SK-N-SH treated with all-trans-retinoic acid at 6 μM for 48 hours (cell line): ENCODE data around the gene ZNF462.

ENCODE experiments used
- ATAC-seq: fragments of 200-7000 bp; cut with Tn5 transposase; 3 replicates; pipeline ENCODE4 v1.9.1; 2020; ENCODE audit warnings: mild to moderate bottlenecking, moderate library complexity
- ARNTL ChIP-seq: fragments of 450-650 bp; formaldehyde crosslinking; IDR thresholded peaks from 2 replicates; pipeline ENCODE4 v1.5.0; 2020; ENCODE audit warnings: low read depth, mild to moderate bottlenecking, moderate library complexity, borderline replicate concordance
- BACH2 ChIP-seq: fragments of 250-450 bp; sonication (Bioruptor Pico); IDR thresholded peaks from 2 replicates; pipeline ENCODE4 v1.9.0; 2021; ENCODE audit warnings: mild to moderate bottlenecking, borderline replicate concordance
- CSDC2 ChIP-seq: fragments of 250-450 bp; sonication (Bioruptor Pico); IDR thresholded peaks from 2 replicates; pipeline ENCODE4 v1.5.0; 2020; ENCODE audit warnings: mild to moderate bottlenecking, moderate library complexity
- ESRRG ChIP-seq: fragments of 250-450 bp; sonication (Bioruptor Pico); IDR thresholded peaks from 2 replicates; pipeline ENCODE4 v1.6.1; 2021; ENCODE audit warnings: mild to moderate bottlenecking
- ISL1 ChIP-seq: fragments of 250-450 bp; sonication (Bioruptor Pico); IDR thresholded peaks from 2 replicates; pipeline ENCODE4 v2.1.2; 2022; ENCODE audit warnings: mild to moderate bottlenecking, moderate library complexity
- OSR1 ChIP-seq: fragments of 250-450 bp; sonication (Bioruptor Pico); IDR thresholded peaks from 2 replicates; pipeline ENCODE4 v1.8.0; 2022; ENCODE audit warnings: moderate library complexity, mild to moderate bottlenecking, inconsistent platforms
- PATZ1 ChIP-seq: fragments of 250-450 bp; sonication (Bioruptor Pico); IDR thresholded peaks from 2 replicates; pipeline ENCODE4 v1.8.0; 2020; ENCODE audit warnings: mild to moderate bottlenecking, moderate library complexity, borderline replicate concordance
- PPARA ChIP-seq: fragments of 250-450 bp; sonication (Bioruptor Pico); IDR thresholded peaks from 2 replicates; pipeline ENCODE4 v1.5.0; 2020; ENCODE audit warnings: mild to moderate bottlenecking, borderline replicate concordance
- RARB ChIP-seq: fragments of 250-450 bp; sonication (Bioruptor Pico); IDR thresholded peaks from 2 replicates; pipeline ENCODE4 v1.8.0; 2021; ENCODE audit warnings: mild to moderate bottlenecking, moderate library complexity
- SNAI2 ChIP-seq: fragments of 250-450 bp; sonication (Bioruptor Pico); IDR thresholded peaks from 2 replicates; pipeline ENCODE4 v1.5.0; 2020; ENCODE audit warnings: mild to moderate bottlenecking, moderate library complexity
- TCF4 ChIP-seq: fragments of 250-450 bp; sonication (Bioruptor Pico); IDR thresholded peaks from 2 replicates; pipeline ENCODE4 v1.8.0; 2021; ENCODE audit warnings: mild to moderate bottlenecking, moderate library complexity, borderline replicate concordance
- TOX ChIP-seq: fragments of 250-450 bp; sonication (Bioruptor Pico); IDR thresholded peaks from 2 replicates; pipeline ENCODE4 v1.8.0; 2021; ENCODE audit warnings: mild to moderate bottlenecking, moderate library complexity, borderline replicate concordance
- ZC3H10 ChIP-seq: fragments of 250-450 bp; sonication (Bioruptor Pico); IDR thresholded peaks from 2 replicates; pipeline ENCODE4 v1.5.1; 2021; ENCODE audit warnings: mild to moderate bottlenecking, moderate library complexity
- ZFP3 ChIP-seq: fragments of 250-450 bp; sonication (Bioruptor Pico); IDR thresholded peaks from 2 replicates; pipeline ENCODE4 v1.5.0; 2020; ENCODE audit warnings: mild to moderate bottlenecking, moderate library complexity
- ZFP30 ChIP-seq: fragments of 450-650 bp; formaldehyde crosslinking; IDR thresholded peaks from 2 replicates; pipeline ENCODE4 v1.5.0; 2022; ENCODE audit warnings: mild to moderate bottlenecking, moderate library complexity
- ZNF565 ChIP-seq: fragments of 450-650 bp; formaldehyde crosslinking; conservative IDR thresholded peaks from 2 replicates; pipeline ENCODE4 v1.5.0; 2020; ENCODE audit warnings: low read depth, mild to moderate bottlenecking, moderate library complexity
- ZNF70 ChIP-seq: fragments of 450-650 bp; formaldehyde crosslinking; IDR thresholded peaks from 2 replicates; pipeline ENCODE4 v1.5.0; 2020; ENCODE audit warnings: mild to moderate bottlenecking, moderate library complexity
- ZNF8 ChIP-seq: fragments of 450-650 bp; formaldehyde crosslinking; IDR thresholded peaks from 2 replicates; pipeline ENCODE4 v1.5.0; 2020; ENCODE audit warnings: mild to moderate bottlenecking, moderate library complexity
- TF ChIP-seq, protein P1 (sequence below): fragments of 250-450 bp; sonication (Bioruptor Pico); IDR thresholded peaks from 2 replicates; pipeline ENCODE4 v1.5.1; 2020; ENCODE audit warnings: low read depth, mild to moderate bottlenecking, moderate library complexity
- TF ChIP-seq, protein P2 (sequence below): fragments of 250-450 bp; sonication (Bioruptor Pico); IDR thresholded peaks from 2 replicates; pipeline ENCODE4 v1.5.1; 2021; ENCODE audit warnings: mild to moderate bottlenecking, moderate library complexity
- TF ChIP-seq, protein P3 (sequence below): fragments of 250-450 bp; sonication (Bioruptor Pico); IDR thresholded peaks from 2 replicates; pipeline ENCODE4 v1.5.0; 2020; ENCODE audit warnings: mild to moderate bottlenecking, moderate library complexity

ZNF462 gene

DNA sequence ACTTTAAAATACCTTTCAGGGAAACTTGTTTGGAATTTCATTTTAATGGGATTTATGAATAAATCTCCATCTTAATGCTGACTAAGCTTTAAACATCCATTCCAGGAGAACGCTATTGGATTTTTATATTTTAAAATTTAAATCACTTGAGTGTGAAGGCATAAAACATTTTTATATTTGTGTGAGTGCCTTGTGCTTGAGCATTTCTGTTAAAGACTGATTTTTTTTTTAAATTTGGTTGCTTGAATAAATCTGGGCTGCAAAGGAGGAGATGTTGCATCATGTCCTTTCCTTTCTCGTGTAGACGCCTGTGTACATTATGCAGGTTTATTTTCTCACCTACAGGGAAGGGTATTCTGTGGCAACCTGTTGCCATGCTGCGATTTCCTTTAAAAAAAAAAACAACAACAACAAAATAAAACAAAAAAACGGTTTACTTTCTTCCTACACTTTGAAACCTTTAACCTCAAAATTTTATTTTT is 108.1 kb downstream of the ZNF462 start:
- TF ChIP-seq ZFP30 (CRISPR knock-in tag) (no peak), ARNTL (CRISPR knock-in tag) (no peak), OSR1 (no peak), ZNF565 (CRISPR knock-in tag) (no peak), PPARA (CRISPR knock-in tag) (no peak)
- TF ChIP-seq, protein P1, sequence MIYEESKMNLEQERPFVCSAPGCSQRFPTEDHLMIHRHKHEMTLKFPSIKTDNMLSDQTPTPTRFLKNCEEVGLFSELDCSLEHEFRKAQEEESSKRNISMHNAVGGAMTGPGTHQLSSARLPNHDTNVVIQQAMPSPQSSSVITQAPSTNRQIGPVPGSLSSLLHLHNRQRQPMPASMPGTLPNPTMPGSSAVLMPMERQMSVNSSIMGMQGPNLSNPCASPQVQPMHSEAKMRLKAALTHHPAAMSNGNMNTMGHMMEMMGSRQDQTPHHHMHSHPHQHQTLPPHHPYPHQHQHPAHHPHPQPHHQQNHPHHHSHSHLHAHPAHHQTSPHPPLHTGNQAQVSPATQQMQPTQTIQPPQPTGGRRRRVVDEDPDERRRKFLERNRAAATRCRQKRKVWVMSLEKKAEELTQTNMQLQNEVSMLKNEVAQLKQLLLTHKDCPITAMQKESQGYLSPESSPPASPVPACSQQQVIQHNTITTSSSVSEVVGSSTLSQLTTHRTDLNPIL: no peak
- ATAC-seq: no peak

GRCh38 chr9:106972082-106972481 is 109.1 kb downstream of the ZNF462 start:
- TF ChIP-seq SNAI2 (CRISPR knock-in tag) (no peak), ZFP30 (CRISPR knock-in tag) (no peak)
- no peak for ATAC-seq

- ATAC-seq: no peak
Observed at GRCh38 chr9:106974341-106974740, 111.4 kb downstream of the ZNF462 start.

DNA sequence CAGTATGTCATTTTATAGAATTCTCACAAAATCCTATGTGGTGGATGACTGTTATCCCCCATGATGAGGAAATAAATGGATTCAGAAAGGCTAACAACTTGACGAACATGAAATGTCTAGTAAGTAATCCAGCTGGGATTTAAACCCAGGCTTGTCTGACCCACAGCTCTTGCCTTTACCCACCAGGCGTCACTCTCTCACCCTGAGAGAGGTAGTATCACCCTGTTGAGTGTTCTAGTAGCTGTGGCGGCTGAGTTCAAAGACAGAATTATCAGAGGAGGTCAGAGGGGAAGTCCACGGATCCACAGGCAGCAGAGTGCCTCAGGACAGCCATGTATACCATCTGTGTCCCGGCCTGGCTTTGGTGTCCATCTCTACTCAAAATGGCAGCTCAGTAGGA is 113.8 kb downstream of the ZNF462 start:
- TF ChIP-seq ESRRG (CRISPR knock-in tag) (no peak), TCF4 (CRISPR knock-in tag) (no peak), PPARA (CRISPR knock-in tag) (no peak), ZNF70 (CRISPR knock-in tag) (no peak), OSR1 (no peak), ZFP3 (CRISPR knock-in tag) (no peak), ZNF8 (CRISPR knock-in tag) (no peak)
- TF ChIP-seq, all 23 proteins: peak for 0
- no peak for ATAC-seq

More at GRCh38 chr9:106974341-106974740, 111.4 kb downstream of the ZNF462 start:
- TF ChIP-seq TOX (CRISPR knock-in tag): no peak
- TF ChIP-seq PPARA (CRISPR knock-in tag): no peak

DNA sequence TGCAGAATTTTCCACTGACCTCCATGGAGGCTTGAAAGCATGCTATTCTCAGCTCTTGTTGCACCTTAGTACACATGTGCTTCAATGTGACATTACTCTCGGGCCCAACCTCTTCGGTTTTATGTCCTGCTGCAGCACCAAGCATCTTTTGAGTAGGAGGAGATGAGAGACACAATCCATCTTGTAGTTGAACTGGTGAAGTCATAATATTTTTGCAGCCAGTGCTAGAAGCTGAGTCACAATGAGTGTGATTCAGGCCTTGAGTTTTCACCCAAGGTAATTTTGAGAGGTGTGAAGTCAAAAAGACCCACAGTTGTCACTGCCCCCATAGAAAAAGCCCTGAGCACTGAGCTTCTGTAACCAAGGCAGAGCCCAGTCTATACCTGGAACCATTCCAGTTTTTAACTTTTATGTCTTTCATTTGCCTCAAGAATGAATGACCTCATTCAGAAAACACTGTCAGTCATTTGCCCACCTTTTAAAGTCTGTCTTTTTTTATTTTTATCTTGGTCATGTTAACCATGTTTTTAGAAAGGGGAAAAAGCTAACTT is 117.7 kb downstream of the ZNF462 start:
- ATAC-seq: no peak; the same call in 2 of the 3 replicates
- TF ChIP-seq ARNTL (CRISPR knock-in tag): no peak

DNA sequence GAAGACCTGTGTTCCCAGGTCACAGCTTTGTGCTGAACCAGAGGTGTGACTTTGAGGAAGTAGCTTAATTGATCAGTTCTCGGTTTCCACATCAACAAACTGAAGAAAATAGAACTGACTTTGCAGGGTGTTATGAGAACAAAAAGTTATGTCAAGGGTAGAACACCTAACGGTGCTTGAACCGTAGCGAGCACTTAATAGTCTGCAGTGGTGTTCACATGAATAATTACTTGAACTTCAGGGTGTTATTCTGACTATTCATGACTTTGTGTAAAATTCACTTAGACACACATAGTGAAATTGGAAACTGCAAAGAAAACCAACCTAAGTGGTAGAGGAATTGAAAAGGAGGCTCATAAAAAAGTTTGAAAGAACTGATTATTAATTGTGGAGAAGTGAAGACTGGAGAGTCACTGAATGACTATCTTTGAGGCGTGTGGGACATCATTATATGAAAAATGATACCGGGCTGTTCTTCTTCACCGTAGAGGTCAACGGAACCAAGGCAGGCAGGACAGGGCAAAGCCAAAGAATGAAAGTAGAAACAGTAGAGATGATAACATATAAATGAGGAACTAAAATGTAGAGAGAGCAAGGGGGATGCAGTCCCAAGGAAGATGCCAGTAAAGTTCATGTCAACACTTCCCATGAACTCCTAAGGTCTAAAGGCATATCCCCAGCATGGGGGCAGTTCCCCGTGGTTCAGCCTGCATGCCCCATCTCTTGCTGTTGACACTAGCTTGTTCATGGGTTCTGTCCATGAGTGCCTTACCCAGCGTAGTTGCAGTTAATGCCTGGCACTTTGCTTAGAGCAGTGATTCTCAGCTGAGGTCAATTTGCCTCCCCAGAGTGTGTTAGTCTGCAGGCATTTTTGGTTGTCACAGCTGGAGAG is 118.7 kb downstream of the ZNF462 start:
- no peak for ATAC-seq
- TF ChIP-seq, protein P2, sequence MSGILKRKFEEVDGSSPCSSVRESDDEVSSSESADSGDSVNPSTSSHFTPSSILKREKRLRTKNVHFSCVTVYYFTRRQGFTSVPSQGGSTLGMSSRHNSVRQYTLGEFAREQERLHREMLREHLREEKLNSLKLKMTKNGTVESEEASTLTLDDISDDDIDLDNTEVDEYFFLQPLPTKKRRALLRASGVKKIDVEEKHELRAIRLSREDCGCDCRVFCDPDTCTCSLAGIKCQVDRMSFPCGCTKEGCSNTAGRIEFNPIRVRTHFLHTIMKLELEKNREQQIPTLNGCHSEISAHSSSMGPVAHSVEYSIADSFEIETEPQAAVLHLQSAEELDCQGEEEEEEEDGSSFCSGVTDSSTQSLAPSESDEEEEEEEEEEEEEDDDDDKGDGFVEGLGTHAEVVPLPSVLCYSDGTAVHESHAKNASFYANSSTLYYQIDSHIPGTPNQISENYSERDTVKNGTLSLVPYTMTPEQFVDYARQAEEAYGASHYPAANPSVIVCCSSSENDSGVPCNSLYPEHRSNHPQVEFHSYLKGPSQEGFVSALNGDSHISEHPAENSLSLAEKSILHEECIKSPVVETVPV (CRISPR knock-in tag): no peak
- TF ChIP-seq SNAI2 (CRISPR knock-in tag) (no peak), ZC3H10 (CRISPR knock-in tag) (no peak), ISL1 (CRISPR knock-in tag) (no peak), PPARA (CRISPR knock-in tag) (no peak), OSR1 (no peak), RARB (CRISPR knock-in tag) (no peak), ZFP3 (CRISPR knock-in tag) (no peak), ZNF8 (CRISPR knock-in tag) (no peak), ARNTL (CRISPR knock-in tag) (no peak), ZFP30 (CRISPR knock-in tag) (no peak), CSDC2 (no peak), BACH2 (CRISPR knock-in tag) (no peak), PATZ1 (CRISPR knock-in tag) (no peak)
- TF ChIP-seq, protein P3, sequence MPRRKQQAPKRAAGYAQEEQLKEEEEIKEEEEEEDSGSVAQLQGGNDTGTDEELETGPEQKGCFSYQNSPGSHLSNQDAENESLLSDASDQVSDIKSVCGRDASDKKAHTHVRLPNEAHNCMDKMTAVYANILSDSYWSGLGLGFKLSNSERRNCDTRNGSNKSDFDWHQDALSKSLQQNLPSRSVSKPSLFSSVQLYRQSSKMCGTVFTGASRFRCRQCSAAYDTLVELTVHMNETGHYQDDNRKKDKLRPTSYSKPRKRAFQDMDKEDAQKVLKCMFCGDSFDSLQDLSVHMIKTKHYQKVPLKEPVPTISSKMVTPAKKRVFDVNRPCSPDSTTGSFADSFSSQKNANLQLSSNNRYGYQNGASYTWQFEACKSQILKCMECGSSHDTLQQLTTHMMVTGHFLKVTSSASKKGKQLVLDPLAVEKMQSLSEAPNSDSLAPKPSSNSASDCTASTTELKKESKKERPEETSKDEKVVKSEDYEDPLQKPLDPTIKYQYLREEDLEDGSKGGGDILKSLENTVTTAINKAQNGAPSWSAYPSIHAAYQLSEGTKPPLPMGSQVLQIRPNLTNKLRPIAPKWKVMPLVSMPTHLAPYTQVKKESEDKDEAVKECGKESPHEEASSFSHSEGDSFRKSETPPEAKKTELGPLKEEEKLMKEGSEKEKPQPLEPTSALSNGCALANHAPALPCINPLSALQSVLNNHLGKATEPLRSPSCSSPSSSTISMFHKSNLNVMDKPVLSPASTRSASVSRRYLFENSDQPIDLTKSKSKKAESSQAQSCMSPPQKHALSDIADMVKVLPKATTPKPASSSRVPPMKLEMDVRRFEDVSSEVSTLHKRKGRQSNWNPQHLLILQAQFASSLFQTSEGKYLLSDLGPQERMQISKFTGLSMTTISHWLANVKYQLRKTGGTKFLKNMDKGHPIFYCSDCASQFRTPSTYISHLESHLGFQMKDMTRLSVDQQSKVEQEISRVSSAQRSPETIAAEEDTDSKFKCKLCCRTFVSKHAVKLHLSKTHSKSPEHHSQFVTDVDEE (CRISPR knock-in tag): no peak
- TF ChIP-seq, protein P1: no peak
